ENCODE data around the gene ATXN7L3. TPM values are rescaled to one million over a fixed set of nuclear protein-coding genes. Genes with fewer than 3 reads are reported as not detected.

Gene ATXN7L3
- total and polyA plus RNA-seq, 9 of the 15 experiments (the other 6 are each of a cell fraction or from before 2014, with no cell fraction given): 0.62 to 66.1 (median 33.2) TPM

GRCh38 chr17:44218344-44219107 is 18.8 kb upstream of the ATXN7L3 start (continued):
- TF ChIP-seq HDGF (IDR thresholded peaks at IDR 0.05): no peak
- TF ChIP-seq E2F4 (CRISPR knock-in tag; IDR thresholded peaks at IDR 0.05; ENCODE audit: low read depth): no peak
- TF ChIP-seq CBX5 (IDR thresholded peaks at IDR 0.05; ENCODE audit: borderline replicate concordance, low read depth): no peak
- no peak for TF ChIP-seq SMAD1 (IDR thresholded peaks at IDR 0.05; ENCODE audit: low read depth, low read length, partially characterized antibody)
- TF ChIP-seq NFE2 (IDR thresholded peaks at IDR 0.05; ENCODE audit: low read depth): no peak
- TF ChIP-seq ZNF165 (CRISPR knock-in tag; IDR thresholded peaks at IDR 0.05; ENCODE audit: borderline replicate concordance): no peak
- no peak for TF ChIP-seq TCF3 (CRISPR knock-in tag; IDR thresholded peaks at IDR 0.05)
- TF ChIP-seq ZNF780A (CRISPR knock-in tag; IDR thresholded peaks at IDR 0.05): no peak
- no peak for TF ChIP-seq ZNF354B (CRISPR knock-in tag; IDR thresholded peaks at IDR 0.05)
- TF ChIP-seq, protein P1, sequence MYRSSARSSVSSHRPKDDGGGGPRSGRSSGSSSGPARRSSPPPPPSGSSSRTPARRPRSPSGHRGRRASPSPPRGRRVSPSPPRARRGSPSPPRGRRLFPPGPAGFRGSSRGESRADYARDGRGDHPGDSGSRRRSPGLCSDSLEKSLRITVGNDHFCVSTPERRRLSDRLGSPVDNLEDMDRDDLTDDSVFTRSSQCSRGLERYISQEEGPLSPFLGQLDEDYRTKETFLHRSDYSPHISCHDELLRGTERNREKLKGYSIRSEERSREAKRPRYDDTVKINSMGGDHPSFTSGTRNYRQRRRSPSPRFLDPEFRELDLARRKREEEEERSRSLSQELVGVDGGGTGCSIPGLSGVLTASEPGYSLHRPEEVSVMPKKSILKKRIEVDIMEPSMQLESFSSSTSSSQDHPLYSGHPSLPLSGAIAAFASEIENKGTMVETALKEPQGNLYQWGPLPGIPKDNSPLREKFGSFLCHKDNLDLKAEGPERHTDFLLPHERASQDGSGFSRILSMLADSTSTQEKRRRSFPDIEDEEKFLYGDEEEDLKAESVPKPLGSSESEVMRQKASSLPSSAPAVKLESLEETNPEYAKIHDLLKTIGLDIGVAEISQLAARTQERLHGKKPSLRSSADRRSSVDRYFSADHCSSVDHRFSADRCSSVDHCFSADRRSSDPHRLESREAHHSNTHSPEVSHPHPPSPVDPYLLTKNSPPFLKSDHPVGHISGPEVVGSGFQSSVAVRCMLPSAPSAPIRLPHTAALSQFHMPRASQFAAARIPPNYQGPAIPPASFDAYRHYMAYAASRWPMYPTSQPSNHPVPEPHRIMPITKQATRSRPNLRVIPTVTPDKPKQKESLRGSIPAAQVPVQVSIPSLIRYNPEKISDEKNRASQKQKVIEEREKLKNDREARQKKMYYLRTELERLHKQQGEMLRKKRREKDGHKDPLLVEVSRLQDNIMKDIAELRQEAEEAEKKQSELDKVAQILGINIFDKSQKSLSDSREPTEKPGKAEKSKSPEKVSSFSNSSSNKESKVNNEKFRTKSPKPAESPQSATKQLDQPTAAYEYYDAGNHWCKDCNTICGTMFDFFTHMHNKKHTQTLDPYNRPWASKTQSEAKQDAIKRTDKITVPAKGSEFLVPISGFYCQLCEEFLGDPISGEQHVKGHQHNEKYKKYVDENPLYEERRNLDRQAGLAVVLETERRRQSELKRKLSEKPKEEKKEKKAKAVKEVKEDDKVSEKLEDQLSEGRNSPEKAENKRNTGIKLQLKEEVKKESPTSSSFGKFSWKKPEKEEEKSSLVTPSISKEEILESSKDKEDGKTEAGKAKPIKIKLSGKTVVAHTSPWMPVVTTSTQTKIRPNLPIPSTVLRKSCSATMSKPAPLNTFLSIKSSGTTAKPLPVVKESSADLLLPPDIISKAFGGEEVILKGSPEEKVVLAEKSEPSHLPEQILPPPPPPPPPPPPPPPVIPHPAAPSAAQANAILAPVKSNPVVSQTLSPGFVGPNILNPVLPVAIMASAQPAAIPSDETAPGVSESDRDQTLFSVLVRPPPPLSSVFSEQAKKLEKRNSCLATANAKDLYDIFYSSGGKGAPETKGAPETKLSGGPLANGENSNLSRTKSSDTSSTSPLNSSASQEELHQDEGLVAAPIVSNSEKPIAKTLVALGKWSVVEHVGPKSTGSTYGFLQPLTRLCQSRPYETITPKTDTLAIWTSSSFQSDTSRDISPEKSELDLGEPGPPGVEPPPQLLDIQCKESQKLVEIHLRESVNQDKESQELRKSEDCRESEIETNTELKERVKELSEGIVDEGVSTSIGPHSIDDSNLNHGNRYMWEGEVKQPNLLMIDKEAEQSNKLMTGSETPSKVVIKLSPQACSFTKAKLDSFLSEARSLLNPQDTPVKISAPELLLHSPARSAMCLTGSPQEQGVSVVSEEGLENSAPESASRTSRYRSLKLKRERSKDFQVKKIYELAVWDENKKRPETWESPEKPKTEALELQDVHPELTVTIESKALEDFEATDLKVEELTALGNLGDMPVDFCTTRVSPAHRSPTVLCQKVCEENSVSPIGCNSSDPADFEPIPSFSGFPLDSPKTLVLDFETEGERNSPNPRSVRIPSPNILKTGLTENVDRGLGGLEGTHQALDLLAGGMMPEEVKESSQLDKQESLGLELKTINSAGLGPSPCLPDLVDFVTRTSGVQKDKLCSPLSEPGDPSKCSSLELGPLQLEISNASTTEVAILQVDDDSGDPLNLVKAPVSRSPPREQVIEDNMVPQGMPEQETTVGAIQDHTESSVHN (IDR thresholded peaks at IDR 0.05; ENCODE audit: borderline replicate concordance in 1 of 2, low read depth in 1 of 2): no peak
- TF ChIP-seq HDAC3 (IDR thresholded peaks at IDR 0.05; ENCODE audit: borderline replicate concordance, partially characterized antibody): no peak
- TF ChIP-seq, protein P2, sequence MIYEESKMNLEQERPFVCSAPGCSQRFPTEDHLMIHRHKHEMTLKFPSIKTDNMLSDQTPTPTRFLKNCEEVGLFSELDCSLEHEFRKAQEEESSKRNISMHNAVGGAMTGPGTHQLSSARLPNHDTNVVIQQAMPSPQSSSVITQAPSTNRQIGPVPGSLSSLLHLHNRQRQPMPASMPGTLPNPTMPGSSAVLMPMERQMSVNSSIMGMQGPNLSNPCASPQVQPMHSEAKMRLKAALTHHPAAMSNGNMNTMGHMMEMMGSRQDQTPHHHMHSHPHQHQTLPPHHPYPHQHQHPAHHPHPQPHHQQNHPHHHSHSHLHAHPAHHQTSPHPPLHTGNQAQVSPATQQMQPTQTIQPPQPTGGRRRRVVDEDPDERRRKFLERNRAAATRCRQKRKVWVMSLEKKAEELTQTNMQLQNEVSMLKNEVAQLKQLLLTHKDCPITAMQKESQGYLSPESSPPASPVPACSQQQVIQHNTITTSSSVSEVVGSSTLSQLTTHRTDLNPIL (CRISPR knock-in tag; IDR thresholded peaks at IDR 0.05): no peak
- no peak for TF ChIP-seq RCOR1 (IDR thresholded peaks at IDR 0.05; ENCODE audit: borderline replicate concordance in 1 of 2, low read depth in 2 of 2, low read length in 2 of 2)
- no peak for TF ChIP-seq GATAD2B (IDR thresholded peaks at IDR 0.05; ENCODE audit: borderline replicate concordance)
- TF ChIP-seq ZNF175 (CRISPR knock-in tag; IDR thresholded peaks at IDR 0.05; ENCODE audit: low read depth): 0 out of 2 replicates have a peak, but pooled peaks have one; percentile 27
- no peak for TF ChIP-seq E2F3 (CRISPR knock-in tag; IDR thresholded peaks at IDR 0.05)
- TF ChIP-seq POLR3A (IDR thresholded peaks at IDR 0.05; ENCODE audit: borderline replicate concordance, extremely low read depth, insufficient read depth, insufficient read length): no peak
- TF ChIP-seq ZNF79 (CRISPR knock-in tag; IDR thresholded peaks at IDR 0.05; ENCODE audit: low read depth): no peak

Data from K562 (cell line).